HG03103 (cell line): Measurements from ENCODE around the gene HERC6.
"Not testable (repeated sequence)": the region's sequence is repeated elsewhere in the genome, so short reads cannot be mapped to it uniquely, and the experiment has no call there.

Experiments
- ATAC-seq: cut with Tn5 transposase; IDR thresholded peaks from one replicate; pipeline ENCODE4 v1.9.1; 2021; ENCODE audit warnings: low read depth; ENCODE audit not compliant: unreplicated experiment

Gene HERC6

DNA sequence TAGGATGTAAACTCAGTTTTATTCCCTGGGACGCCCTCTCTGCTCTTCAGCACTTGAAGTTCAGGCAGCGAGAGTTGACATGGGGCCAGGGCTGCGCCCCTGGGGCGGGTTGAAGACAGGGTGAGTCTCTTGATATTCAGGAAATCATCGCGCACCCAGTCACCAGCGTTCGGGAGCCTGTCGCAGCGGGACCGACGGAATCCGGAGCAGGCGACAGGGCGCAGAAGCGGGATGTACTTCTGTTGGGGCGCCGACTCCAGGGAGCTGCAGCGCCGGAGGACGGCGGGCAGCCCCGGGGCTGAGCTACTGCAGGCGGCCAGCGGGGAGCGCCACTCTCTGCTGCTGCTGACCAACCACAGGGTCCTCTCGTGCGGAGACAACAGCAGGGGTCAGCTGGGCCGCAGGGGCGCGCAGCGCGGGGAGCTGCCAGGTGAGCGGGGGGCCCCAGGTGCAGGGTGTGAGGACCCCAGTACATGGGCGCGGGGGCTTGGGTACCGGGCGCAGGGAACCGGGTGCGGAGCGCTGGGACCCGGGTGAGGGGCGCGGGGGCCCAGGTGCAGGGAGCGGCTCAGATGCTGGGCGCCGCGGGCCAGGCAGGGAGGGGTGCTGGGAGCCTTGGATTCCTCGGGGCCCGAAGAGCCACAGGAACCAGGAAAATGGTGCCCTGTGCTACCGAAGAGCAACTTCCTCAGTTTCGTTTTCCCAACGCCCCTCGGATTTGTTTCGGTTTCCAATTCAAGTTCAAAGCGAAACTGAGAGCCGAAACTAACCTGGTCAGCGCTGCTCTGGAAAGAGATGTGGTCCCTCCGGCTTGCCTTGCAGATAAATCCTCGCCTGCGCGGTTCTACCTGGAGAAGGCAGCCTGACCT lies at the start of gene HERC6:
Gene HERC6 (plus strand): TSS at position 162 of the 869 bp plus-strand sequence. CDS start 70 bp downstream, at position 232.
- ATAC-seq, result peak; percentile 73

DNA sequence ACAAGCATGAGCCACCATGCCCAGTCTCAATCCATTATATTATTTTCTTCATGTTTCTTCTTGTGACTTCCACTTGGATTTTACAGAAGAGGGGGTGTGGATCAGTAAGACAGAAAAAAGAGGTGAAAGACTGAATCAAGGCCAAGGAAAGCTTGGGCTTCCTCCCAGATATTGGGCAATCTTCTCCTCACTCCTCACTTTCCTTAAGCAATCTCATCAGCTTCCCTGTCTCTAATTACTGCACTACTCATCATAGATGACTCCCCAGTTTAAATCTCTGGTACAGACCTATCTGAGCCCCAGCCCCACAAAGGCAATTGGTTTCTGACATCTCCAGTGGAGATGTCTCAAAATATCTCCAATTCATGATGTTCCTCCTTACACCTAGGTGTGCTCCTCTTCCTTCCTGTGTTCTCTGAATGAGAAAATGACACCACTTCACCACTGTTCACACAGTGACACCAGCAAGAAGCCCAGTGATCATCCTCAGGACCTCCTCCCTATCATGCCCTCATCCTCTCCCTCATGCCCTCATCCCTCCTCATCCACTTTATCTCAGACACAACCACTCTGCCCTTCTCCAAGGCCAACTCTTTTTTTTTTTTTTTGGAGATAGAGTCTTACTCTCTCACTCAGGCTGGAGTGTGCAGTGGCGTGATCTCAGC lies 44.8 kb upstream of the HERC6 start:
- no peak for ATAC-seq

DNA sequence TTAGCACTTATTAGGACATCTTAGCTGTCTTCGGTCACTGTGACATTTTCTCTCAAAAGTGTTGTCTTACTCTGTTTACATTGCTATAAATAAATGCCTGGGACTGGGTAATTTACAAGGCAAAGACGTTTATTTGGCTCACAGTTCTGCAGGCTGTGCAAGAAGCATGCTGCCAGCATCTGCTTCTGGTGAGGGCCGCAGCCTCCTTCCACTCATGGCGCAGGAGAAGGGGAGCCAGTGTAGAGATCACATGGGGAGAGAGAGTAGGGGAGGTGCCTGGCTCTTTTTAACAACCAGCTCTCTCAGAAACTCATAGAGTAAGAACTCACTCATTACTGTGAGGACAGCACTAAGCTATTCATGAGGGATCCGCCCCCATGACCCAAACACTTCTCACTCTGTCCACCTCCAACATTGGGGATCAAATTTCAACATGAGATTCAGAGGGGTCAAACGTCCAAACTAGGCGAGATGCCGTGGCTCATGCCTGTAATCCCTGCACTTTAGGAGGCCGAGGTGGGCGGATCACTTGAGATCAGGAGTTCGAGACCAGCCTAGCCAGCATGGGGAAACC lies 43.5 kb upstream of the HERC6 start:
- ATAC-seq, result no peak

DNA sequence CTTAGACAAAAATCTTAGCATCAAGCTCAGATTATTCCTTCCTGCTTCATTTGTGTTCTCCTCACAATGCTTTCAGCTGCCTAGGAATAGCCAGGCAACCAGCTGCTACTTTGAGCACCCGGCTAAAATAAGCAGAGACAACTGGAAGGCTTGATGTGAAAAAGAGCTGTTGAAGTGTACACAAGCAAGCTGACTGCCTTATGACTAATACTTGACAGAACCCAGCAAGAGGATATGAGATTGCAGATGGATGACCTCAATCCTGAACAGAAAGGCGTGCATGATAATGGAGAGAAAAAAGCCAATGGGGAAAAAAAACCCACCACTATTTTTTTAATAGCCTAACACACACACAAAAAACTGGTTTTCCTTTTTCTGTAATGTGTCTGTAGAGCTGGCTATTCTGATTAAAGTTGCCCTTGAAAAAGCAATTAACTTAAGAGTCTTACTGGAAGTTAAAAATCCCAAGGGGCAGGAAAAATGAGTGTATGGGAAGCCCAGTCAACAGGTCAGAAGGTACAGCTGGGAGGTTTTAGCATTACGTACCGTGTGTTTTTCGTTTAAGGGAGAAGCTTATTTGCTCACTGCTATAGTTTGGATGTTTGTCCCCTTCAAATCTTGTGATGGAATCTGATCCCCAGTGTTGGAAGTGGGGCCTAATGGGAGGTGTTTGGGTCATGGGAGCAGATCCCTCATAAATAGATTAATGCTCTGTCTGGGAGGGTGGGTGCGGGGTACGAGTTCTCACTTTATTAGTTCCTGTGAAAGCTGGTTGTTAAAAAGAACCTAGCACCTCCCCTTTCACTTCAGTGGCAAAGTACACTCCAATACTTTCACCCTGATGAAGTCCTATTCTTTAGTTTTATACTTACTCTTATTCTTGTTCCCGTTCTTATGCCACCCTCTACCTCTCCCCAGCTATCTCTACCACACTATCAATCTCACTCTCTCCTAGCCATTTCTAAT lies 37.1 kb upstream of the HERC6 start:
- ATAC-seq, result no peak

DNA sequence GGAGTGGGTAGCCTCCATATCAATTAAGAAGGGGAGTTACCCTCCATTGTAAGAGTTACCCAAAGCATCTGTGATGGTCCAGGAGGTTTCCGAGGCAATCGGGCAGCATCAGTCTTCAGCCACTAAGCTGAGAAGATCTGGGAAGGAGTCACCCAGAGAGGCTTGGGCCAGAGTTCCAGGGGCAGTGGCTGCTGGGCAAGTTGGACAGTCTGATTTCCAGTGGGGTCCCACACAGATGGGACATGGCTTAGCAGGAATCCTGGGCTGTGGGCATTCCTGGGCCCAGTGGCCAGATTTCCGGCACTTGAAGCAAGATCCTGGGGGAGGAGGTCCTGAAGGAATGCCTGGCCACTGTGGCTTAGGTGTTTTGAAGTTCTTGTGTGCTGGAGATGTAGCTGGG lies 31.8 kb upstream of the HERC6 start:
- ATAC-seq, result not testable (repeated sequence)

DNA sequence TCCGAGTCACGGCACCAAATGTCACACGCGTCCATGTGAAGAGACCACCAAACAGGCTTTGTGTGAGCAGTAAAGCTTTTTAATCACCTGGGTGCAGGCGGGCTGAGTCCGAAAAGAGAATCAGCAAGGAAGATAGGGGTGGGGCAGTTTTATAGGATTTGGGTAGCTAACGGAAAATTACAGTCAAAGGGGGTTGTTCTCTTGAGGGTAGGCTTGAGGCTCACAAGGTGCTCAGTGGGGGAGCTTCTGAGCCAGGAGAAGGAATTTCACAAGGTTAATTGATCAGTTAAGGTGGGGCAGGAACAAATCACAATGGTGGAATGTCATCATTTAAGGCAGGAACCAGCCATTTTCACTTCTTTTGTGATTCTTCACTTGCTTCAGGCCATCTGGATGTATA lies 29.9 kb upstream of the HERC6 start:
- not testable (repeated sequence) for ATAC-seq

DNA sequence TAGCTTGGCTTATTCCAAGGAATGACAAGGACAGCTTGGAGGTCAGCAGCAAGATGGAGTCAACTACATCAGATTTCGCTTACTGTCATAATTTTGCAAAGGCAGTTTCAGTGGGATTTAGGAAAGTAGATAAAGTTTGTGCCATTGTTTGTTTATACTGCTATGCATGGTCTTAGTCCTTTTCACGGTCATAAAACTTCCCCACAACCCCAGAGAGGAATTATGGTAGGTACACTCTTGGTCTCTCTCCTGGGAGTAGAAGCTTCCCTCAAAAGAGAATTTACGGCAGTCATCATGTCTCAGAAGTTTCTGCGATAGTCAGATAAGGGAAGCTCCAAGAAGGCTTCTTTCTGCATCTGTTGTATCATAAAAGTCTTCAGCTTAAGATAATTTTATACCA lies 27.9 kb upstream of the HERC6 start:
- no peak for ATAC-seq

DNA sequence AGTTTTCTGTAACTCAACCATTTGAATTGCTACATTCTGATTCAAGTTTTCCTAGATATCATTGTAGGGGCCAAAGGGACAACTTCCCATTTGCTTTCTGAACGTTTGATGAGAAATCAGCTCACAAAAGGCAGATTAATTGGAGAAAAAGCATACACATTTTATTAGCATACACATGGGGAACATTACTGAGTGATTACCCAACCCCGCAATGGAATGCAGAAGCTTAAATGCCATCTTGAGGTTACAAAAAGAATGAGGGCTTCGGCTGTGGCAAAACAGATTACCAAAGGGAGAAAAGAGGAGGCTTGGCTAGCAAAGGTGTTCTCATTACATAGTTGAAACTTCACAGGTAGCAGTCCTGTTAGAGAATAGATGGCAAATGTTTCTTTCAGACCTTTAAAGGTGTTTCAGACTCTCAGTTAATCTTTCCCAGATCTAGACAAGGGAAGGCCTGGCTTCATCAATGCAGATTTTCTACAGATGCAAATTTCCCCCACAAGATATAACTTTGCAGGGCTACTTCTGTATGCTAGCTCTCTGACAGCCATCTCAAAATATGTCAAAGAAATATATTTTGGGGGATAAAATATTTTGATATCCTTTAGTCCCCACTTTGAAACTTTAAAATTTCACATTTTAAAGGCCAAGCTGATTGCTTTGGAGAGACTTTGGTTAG lies 26.5 kb upstream of the HERC6 start:
- ATAC-seq, result no peak

DNA sequence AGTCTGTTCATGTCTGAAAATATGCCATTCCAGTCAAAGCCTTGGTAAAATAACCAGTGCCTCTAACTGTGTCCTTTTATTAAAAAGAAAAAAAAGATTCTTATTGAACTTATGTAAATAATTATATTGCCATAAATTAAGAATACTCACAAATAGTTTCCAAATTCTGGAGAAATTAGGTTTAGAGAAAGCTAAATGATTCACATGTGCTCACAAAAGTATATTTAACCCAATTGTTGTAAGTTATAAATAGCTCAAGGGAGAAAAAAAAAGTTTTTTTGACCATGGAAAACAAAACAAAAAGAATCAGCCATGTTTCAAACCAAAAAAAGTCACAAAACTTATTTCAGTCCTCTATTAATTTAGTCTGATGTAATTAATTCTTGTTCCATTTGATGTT lies 25.3 kb upstream of the HERC6 start:
- no peak for ATAC-seq

DNA sequence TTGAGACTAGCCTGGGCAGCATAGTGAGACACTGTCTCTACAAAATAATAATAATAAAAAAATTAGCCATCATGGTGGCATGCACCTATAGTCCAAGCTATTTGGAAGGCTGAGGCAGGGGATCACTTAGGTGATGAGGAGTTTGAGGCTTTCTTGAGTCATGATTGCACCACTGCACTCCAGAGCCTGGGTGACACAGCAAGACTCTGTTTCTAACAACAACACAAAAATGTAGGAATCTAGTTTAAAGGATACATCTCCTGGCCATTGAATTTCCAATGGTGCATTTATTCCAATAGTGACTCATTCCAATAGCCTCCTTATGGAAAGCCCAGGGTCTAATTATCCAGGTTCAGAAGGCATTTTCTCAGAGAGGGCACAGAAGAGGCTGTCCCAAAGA lies 21.9 kb upstream of the HERC6 start:
- ATAC-seq, result no peak

DNA sequence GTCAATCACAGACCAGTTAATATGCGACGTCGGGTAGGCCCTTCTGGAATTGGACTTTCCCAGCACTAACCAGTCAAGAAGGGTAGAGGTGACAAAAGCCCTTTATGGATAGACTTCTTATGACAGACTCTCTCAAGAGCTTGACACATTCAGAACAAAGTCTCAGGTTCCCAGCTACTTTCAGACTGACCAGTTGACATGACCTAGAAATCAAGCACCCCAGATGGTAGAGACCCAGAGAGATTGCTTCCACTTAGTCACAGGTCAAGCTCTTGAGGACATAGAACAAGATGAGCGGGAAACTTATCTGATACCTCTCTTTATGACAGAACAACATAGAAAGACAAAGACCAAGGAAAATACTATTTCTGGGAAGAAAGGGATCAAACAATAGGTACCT lies 21.4 kb upstream of the HERC6 start:
- no peak for ATAC-seq

DNA sequence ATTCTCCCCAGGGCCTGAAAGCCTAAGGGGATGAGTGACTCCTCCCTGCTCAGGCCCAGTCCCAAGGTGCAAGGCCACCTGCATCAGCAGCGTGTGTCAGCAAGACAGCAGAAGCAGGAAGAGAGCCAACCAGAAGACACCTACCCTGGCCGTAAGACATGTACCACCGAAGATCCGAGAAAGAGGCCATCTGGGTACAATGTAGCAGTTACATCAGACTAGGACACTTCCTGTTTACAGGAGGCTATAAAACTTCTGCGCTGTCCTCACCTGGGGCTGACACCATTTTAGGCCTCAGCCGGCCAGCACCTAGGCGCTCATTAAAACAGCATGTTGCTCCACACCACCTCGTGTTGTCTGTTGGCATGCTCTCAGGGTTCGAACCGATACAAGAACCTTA lies 19.1 kb upstream of the HERC6 start:
- ATAC-seq, result no peak

DNA sequence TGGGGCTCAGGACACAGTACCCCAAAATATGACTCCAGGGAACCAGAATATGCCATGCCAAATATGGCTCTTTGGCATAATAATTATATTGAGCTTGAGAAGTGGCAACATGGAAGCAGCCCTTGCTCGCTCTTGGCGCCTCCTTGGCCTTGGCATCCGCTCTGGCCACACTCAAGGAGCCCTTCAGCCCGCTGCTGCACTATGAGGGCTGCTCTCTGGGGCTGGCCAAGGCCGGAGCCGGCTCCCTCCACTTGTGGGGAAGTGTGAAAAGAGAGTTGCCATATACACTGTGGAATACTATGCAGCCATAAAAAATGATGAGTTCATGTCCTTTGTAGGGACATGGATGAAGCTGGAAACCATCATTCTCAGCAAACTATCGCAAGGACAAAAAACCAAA lies 18.4 kb upstream of the HERC6 start:
- no peak for ATAC-seq

DNA sequence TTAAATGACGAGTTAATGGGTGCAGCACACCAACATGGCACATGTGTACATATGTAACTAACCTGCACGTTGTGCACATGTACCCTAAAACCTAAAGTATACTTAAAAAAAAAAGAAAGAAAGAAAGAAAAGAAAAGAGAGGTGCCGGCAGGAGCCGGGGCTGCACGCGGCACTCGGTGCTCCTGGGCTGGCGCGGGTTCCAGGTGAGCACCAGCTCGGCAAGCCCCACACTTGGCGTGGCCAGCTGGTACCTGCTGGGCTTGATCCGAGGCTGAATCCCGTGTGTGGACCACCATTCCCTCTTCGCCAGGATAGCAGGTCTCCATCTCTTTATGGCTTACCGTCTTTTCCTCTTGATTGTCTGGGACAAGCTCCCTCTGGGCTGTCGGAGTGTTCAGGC lies 17.9 kb upstream of the HERC6 start:
- no peak for ATAC-seq

DNA sequence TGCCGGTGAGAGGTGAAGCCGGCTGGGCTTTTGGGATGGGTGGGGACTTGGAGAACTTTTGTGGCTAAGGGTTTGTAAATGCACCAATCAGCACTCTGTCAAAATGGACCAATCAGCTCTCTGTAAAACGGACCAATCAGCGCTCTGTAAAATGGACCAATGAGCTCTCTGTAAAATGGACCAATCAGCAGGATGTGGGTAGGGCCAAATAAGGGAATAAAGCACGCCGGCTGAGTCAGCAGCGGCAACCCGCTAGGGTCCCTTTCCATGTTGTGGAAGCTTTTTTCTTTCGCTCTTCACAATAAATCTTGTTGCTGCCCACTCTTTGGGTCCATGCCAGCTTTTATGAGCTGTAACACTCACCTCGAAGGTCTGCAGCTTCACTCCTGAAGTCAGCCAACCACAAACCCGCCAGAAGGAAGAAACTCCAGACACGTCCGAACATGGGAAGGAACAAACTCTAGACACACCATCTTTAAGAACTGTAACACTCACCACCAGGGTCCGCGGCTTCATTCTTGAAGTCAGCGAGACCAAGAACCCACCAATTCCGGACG lies 17.4 kb upstream of the HERC6 start:
- ATAC-seq, result not testable (repeated sequence)

DNA sequence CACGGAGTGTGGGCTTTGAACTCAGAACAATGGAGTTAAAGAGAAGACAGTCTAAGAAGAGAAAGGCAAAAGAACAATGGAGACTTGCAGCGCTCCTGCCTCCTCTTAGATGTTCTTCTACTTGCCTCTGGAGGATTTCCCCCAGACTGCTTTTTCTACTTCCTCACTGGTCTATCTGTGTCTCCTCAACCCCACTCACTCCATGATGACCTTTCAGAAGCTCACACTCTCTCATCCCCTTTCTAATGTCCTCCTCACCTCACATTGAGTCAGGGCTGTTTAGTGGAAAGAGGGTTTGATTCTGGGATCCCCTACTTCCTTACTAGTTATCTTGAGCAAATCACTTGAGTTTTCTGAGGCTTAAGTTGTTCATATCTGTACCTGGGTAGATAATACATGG lies 12.2 kb upstream of the HERC6 start:
- ATAC-seq, result no peak

DNA sequence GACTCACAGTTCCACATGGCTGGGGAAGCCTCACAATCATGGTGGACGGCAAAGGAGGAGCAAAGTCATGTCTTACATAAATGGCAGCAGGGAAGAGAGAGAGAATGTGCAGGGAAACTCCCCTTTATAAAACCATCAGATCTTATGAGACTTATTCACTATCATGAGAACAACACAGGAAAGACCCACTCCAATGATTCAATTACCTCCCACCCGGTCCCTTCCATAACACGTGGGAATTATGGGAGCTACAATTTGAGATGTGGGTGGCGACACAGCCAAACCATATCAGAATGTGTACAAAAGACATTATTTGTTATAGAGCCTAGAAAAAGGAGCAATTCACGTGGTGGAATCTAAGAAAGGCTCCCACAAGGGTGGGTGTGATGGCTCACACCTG lies 10.8 kb upstream of the HERC6 start:
- ATAC-seq, result no peak

DNA sequence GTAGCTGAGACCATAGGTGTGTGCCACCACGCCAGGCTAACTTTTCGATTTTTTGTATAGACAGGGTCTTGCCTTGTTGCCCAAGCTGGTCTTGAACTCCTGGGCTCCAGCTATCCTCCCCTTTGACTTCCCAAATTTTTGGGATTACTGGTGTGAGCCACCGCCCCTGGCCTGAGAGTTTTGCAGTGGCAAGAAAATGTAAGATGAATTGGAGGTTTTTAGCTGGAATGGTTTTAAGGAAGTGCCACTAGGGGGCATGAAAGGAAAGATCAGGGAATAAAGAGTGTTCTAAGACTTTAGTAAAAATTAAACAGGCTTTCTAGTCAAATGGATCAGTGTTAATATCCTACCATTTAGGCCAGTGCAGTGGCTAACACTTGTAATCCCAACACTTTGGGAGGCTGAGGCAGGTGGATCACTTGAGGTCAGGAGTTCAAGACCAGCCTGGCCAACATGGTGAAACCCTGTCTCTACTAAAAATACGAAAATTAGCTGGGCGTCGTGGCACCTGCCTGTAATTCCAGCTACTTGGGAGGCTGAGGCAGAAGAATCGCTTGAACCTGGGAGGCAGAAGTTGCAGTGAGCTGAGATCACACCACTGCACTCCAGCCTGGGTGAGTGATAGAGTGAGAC lies 9.4 kb upstream of the HERC6 start:
- ATAC-seq, result not testable (repeated sequence)

DNA sequence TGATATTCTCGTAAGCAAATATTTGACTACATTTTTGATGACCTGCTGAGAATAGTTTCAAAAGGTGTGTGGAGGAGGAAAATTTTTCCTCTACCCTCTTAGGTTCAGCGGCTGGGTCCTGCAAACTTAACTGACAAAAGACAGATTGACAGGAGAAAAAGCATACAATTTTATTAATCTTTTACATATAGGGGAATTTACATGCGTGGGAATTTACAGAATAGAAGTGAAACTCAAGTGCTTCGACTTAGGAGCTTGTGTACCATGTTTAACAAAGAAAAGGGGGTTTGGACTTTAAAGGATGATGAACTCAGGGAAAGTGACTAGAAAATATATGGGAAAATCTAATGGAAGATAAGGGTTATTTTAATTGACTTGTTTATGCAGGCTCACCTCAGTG lies 2.5 kb downstream of the HERC6 start:
- ATAC-seq, result no peak
